ENCODE measurements around the gene PRSS56. TPM values are rescaled to one million over a fixed set of nuclear protein-coding genes. Genes with fewer than 3 reads are reported as not detected.

The PRSS56 gene
- total RNA-seq (under 1 TPM in 1 of 4 donors, not detected in 3; 0.11 TPM), polyA plus RNA-seq (0.05 TPM)
- long read RNA-seq, donor 1 = 0 reads
- long read RNA-seq, donor 2 = 0 reads
- long read RNA-seq, donor 3 = 0 reads
- long read RNA-seq, donor 4 = 0 reads

GRCh38 chr2:232519581-232520438, at the start of gene PRSS56:
PRSS56 (plus strand) TSS chr2:232520388; CDS start chr2:232520599, 211 bp downstream.
- Histone ChIP-seq H3K4me1 (ENCODE audit: control insufficient read depth, insufficient read depth, low read length) (peaks cover 2% of the 10 kb centered on the region), H3K27ac (ENCODE audit: low read length) (no peak within 1 kb of the TSS), H3K9me3 (ENCODE audit: control insufficient read depth, low read length) (no peaks in the 10 kb centered on the region), H3K4me3 (ENCODE audit: low read length) (no peak within 1 kb of the TSS), H3K27me3 (ENCODE audit: control insufficient read depth, insufficient read depth) (no peaks in the 10 kb centered on the region)
- 53% methylated on average over 19 of the region's 19 CpGs for WGBS
- ATAC-seq (no peak), DNase-seq (peak in 1 of 3 donors; percentile 6)
- intact Hi-C loops (cut with DNase I) = loop anchor here in 3 of 4 donors (5.0 to 10.0 kb wide), 5 partner anchors 73 to 618 kb away; partner anchors contain the start of gene NPPC (in 1 of the 3)

DNA sequence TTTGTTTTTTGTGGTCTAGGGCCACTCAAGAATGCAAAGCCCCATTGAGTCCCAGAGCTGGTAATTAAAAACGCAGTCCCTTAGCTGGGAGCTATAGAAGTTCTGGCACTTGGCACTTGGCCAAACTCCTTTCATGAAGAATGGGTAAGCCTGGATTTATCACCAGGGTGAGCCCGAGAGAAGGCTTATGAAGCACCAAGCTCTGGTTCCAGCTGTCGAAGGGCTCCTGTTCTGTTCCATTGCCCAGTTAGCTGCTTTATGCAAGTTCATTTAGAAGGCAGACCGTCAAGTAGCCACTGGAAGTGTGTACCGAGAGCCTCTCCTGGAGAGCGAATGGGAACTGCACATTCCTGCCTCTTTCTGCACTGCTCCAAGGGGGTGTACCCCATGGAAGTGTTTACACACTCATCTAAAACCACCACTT, 46.7 kb upstream of the PRSS56 start:
- H3K4me1 ChIP-seq (ENCODE audit: control insufficient read depth, insufficient read depth, low read length) = no peaks in the 10 kb centered on the region
- DNase-seq (no peak), ATAC-seq (peak in 1 of 2 donors; percentile 24)
- intact Hi-C loops (cut with DNase I) = no loop called here
- no peak overlapping the region for H3K27ac ChIP-seq (ENCODE audit: low read length)
- WGBS = 22% methylated on average over 6 of the region's 6 CpGs
- no peaks in the 10 kb centered on the region for H3K9me3 ChIP-seq (ENCODE audit: control insufficient read depth, low read length)
- no peaks in the 10 kb centered on the region for H3K27me3 ChIP-seq (ENCODE audit: control insufficient read depth, insufficient read depth)
- H3K4me3 ChIP-seq (ENCODE audit: low read length) = no peak overlapping the region

- no peaks in the 10 kb centered on the region for H3K27me3 ChIP-seq (ENCODE audit: control insufficient read depth, insufficient read depth)
- no peak overlapping the region for H3K4me3 ChIP-seq (ENCODE audit: low read length)
- ATAC-seq = no peak
Measured at GRCh38 chr2:232476045-232476444, 44.1 kb upstream of the PRSS56 start.

DNA sequence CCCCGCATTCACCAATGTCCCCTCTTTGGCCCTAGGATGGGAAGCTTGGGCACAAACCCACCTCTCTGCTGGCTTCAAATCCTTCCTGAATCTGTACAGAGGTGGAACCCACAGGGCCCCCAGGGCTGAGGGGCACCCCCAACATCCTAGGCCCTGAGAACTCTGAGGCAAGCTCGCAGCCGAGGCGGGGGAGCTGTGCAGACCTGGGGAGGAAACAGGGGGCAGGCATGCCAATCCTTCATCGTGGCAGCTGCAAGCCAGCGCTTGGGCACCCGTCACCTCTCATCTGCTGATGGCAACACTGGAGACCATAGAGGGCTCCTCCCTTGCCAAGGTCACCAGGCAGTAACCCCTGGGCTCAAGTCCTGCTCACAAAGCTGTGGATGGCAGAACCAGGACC, 43.4 kb upstream of the PRSS56 start:
- H3K27me3 ChIP-seq (ENCODE audit: control insufficient read depth, insufficient read depth) = no peaks in the 10 kb centered on the region
- H3K9me3 ChIP-seq (ENCODE audit: control insufficient read depth, low read length) = no peaks in the 10 kb centered on the region
- DNase-seq = no peak
- WGBS = 89% methylated on average over 7 of the region's 7 CpGs
- no peak overlapping the region for H3K4me3 ChIP-seq (ENCODE audit: low read length)
- no peak overlapping the region for H3K27ac ChIP-seq (ENCODE audit: low read length)
- intact Hi-C loops (cut with DNase I) = no loop called here
- no peak for ATAC-seq
- H3K4me1 ChIP-seq (ENCODE audit: control insufficient read depth, insufficient read depth, low read length) = no peaks in the 10 kb centered on the region

More at GRCh38 chr2:232476045-232476444, 44.1 kb upstream of the PRSS56 start:
- Histone ChIP-seq H3K4me1 (ENCODE audit: control insufficient read depth, insufficient read depth, low read length) (no peaks in the 10 kb centered on the region), H3K9me3 (ENCODE audit: control insufficient read depth, low read length) (no peaks in the 10 kb centered on the region), H3K27ac (ENCODE audit: low read length) (no peak overlapping the region)
- whole genome bisulfite sequencing = 66% methylated on average over 2 of the region's 2 CpGs
- no peak for DNase-seq
- intact Hi-C loops (cut with DNase I) = no loop called here

DNA sequence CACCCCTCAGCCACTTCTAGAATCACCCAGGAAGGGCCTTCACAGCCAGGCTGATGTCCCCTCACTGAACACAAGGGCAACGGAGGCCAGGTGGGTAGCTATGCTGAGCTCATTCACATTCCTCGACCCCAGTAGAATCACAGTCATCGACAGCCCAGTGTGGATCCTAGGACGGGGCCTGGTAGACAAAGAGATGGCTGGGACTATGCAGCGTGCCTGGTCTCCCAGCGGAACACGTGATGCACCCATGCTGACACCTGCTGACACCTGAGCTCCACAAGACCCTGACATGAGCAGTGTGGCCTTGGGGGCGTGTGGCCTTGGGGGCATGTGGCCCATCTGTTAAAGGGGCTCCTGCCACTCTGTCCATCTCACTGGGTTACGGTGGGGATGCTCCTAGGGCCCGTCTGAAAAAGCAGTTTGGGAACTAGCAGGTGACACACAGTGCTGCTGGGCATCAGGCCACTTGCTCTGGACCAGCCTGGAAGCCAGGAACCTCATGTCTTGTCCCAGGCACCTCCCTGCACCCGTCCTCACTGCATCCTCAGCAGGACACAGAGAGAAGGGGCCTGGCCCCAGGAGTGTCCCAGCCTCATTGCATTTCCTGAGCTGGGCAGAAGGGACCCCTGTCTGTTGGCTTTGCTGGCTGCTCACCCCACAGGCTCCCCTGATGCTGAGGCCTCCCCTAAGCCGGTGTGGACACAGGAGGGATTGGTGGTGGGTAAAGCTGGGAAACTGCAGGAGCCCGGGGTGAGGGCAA, 42.3 kb upstream of the PRSS56 start:
- 88% methylated on average over 13 of the region's 13 CpGs for WGBS
- ATAC-seq (no peak), DNase-seq (no peak)
- H3K9me3 ChIP-seq (ENCODE audit: control insufficient read depth, low read length) = no peaks in the 10 kb centered on the region
- intact Hi-C loops (cut with DNase I) = no loop called here
- H3K27ac ChIP-seq (ENCODE audit: low read length) = no peak overlapping the region
- H3K4me3 ChIP-seq (ENCODE audit: low read length) = no peak overlapping the region
- H3K4me1 ChIP-seq (ENCODE audit: control insufficient read depth, insufficient read depth, low read length) = no peaks in the 10 kb centered on the region
- H3K27me3 ChIP-seq (ENCODE audit: control insufficient read depth, insufficient read depth) = no peaks in the 10 kb centered on the region

DNA sequence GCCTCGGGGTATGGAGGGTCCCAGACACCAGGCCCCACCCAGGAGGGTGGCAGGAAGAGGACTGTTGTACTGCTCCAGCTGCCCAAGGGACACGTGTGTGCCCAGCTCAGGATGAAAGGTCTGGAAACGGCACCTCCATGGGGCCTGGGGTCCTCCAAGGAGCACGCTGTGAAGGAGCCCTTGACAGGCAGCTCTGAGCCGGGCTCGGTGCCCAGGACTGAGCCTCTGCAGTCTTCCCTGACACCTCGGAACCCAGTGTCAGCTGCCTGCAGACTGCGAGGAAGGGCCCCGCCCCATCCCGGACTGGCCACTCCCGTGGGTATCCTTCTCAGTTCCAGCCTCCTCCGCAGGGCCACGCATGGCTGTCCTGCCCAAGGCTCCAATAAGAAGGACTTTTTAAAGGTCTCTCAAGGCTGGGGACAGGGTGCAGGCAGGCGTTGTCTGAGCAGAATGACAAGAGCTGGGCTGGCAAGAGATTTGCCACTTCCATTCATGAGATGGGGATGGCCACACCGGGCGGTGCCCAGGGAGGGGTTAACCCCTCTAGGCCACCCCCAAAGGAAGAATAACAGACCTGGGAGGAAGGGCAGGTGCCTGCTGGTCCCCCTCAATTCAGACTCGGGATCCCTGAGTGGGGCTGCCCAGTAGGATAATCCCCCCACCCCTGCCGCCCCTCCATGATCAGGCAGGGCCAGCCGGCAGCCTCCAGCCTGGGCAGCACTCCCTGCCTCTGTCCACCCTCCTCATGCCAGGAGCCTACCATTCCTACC, 41.4 kb upstream of the PRSS56 start:
- Histone ChIP-seq H3K4me1 (ENCODE audit: control insufficient read depth, insufficient read depth, low read length) (no peaks in the 10 kb centered on the region), H3K9me3 (ENCODE audit: control insufficient read depth, low read length) (no peaks in the 10 kb centered on the region), H3K27ac (ENCODE audit: low read length) (no peak overlapping the region), H3K4me3 (ENCODE audit: low read length) (no peak overlapping the region), H3K27me3 (ENCODE audit: control insufficient read depth, insufficient read depth) (no peaks in the 10 kb centered on the region)
- DNase-seq (peak in 1 of 3 donors; percentile 23), ATAC-seq (no peak)
- WGBS = 68% methylated on average over 19 of the region's 19 CpGs
- intact Hi-C loops (cut with DNase I) = no loop called here

DNA sequence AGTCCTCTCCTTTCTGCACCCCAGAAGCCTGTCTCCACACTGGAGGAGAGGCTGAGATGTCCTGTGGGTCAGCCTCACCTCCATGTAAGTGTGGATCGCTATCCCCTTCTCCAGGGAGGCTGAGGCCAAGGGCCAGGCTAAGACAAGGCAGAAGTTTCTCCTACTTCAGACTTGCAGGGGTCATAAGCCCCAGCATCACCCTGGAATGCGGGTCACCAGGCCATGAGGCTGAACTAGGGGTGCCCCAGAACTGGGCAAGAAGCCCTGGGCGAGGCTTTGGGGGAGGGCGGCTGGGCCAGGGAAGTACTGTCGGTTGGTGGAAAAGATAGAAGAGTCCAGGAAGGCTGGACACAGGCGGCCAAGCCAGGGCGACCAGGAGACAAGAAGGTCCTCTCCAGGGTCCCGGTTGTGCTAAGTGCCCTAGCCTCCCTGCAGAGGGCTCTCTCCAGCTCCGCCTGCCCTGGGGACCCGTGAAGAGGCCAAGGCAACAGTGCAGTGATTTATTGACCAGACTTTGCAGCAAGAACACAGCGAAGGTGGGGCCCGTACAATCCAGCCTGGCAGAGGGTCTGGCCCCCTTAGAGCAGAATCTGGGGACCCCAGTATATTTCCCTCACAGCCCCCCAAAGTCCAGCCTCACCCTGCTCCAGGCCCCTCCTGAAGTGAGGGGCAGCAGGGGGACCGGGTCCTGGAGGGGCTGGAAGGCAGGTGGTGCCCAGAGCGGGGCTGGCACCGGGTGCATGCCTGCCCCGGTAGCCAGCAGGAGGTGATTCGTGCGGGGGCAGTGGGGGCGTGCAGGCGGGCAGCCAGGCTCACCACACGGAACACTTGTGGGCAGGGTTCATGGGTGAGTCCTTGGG, 40.6 kb upstream of the PRSS56 start:
- Histone ChIP-seq H3K9me3 (ENCODE audit: control insufficient read depth, low read length) (no peaks in the 10 kb centered on the region), H3K4me1 (ENCODE audit: control insufficient read depth, insufficient read depth, low read length) (no peaks in the 10 kb centered on the region), H3K4me3 (ENCODE audit: low read length) (no peak overlapping the region), H3K27ac (ENCODE audit: low read length) (no peak overlapping the region), H3K27me3 (ENCODE audit: control insufficient read depth, insufficient read depth) (no peaks in the 10 kb centered on the region)
- DNase-seq = peak in 2 of 3 donors; percentile 23 to 31
- intact Hi-C loops (cut with DNase I) = no loop called here
- 80% methylated on average over 21 of the region's 21 CpGs for WGBS
- no peak for ATAC-seq

- intact Hi-C loops (cut with DNase I) = no loop called here
- no peaks in the 10 kb centered on the region for H3K27me3 ChIP-seq (ENCODE audit: control insufficient read depth, insufficient read depth)
- ATAC-seq (no peak), DNase-seq (peak in 1 of 3 donors; percentile 30)
- no peak overlapping the region for H3K4me3 ChIP-seq (ENCODE audit: low read length)
- 80% methylated on average over 26 of the region's 26 CpGs for WGBS
- no peaks in the 10 kb centered on the region for H3K4me1 ChIP-seq (ENCODE audit: control insufficient read depth, insufficient read depth, low read length)
- H3K9me3 ChIP-seq (ENCODE audit: control insufficient read depth, low read length) = no peaks in the 10 kb centered on the region
- H3K27ac ChIP-seq (ENCODE audit: low read length) = no peak overlapping the region
Measured at GRCh38 chr2:232480201-232481190, 39.7 kb upstream of the PRSS56 start.
